SJSA1 (cell line): ENCODE measurements around the gene LETMD1. TPM values are rescaled to one million over a fixed set of nuclear protein-coding genes. Genes with fewer than 3 reads are reported as not detected.
A peak's percentile ranks its signal among the peaks of the same experiment; 100 is the strongest.
"Not testable (repeated sequence)": the region's sequence is repeated elsewhere in the genome, so short reads cannot be mapped to it uniquely, and the experiment has no call there.

Experiments
- DNase-seq, 2 experiments: peaks; one replicate each; pipeline ENCODE4 v3.0.0-alpha.2; 2015 to 2020; ENCODE audit warnings: low spot score in 2 of 2, low read depth in 1 of 2
- H3K27ac ChIP-seq: fragments of 250-450 bp; sonication (Bioruptor Pico); 2 replicates; pipeline ENCODE4 v1.5.1; 2020; ENCODE audit warnings: mild to moderate bottlenecking, moderate library complexity
- H3K27me3 ChIP-seq: fragments of 250-450 bp; sonication (Bioruptor Pico); replicated peaks from 2 replicates; pipeline ENCODE4 v1.5.1; 2020; ENCODE audit warnings: mild to moderate bottlenecking, moderate library complexity
- H3K36me3 ChIP-seq: fragments of 250-450 bp; sonication (Bioruptor Pico); 2 replicates; pipeline ENCODE4 v1.5.1; 2020; ENCODE audit warnings: mild to moderate bottlenecking
- H3K4me1 ChIP-seq: fragments of 250-450 bp; sonication (Bioruptor Pico); replicated peaks from 2 replicates; pipeline ENCODE4 v1.6.1; 2021; ENCODE audit warnings: mild to moderate bottlenecking
- H3K4me3 ChIP-seq: fragments of 250-450 bp; sonication (Bioruptor Pico); 2 replicates; pipeline ENCODE4 v1.5.1; 2020; ENCODE audit warnings: mild to moderate bottlenecking
- H3K9me3 ChIP-seq: fragments of 250-450 bp; sonication (Bioruptor Pico); replicated peaks from 2 replicates; pipeline ENCODE4 v1.5.1; 2020; ENCODE audit warnings: mild to moderate bottlenecking
- total RNA-seq: library from RNA; depleted of rRNA; stranded (reverse); fragments of >200 nt; shearing (Covaris generic); gene quantifications from 2 replicates; pipeline ENCODE4 v1.2.3, GENCODE V29; 2014

Gene LETMD1
- total RNA-seq, 1 experiment from 2014 or later = 28.5 TPM

DNA sequence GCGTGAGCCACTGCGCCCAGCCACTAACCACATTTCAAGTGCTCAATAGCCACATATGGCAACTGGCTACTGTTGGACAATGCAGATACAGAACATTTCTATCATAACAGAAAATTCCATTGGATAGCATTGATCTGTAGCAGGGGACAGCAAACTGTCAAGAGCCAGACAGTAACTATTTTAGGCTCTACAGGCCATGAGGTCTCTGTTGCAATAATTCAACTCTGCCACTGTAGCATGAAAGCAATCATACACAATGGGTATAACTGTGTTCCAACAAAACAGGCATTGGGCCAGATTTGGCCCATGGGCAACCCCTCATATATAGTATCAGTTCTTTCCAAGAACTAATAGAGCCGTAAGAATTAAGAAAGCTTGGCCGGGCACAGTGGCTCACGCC lies 27.3 kb downstream of the LETMD1 start:
- Histone ChIP-seq H3K36me3 (peaks cover 73% of the 10 kb centered on the region), H3K4me3 (no peak overlapping the region), H3K9me3 (no peaks in the 10 kb centered on the region), H3K27ac (no peak overlapping the region), H3K27me3 (no peaks in the 10 kb centered on the region), H3K4me1 (no peaks in the 10 kb centered on the region)
- DNase-seq = no peak

- no peaks in the 10 kb centered on the region for H3K9me3 ChIP-seq
- no peak overlapping the region for H3K27ac ChIP-seq
- no peak for DNase-seq
These were observed 28.3 kb downstream of the LETMD1 start for GRCh38 chr12:51076236-51076930.

DNA sequence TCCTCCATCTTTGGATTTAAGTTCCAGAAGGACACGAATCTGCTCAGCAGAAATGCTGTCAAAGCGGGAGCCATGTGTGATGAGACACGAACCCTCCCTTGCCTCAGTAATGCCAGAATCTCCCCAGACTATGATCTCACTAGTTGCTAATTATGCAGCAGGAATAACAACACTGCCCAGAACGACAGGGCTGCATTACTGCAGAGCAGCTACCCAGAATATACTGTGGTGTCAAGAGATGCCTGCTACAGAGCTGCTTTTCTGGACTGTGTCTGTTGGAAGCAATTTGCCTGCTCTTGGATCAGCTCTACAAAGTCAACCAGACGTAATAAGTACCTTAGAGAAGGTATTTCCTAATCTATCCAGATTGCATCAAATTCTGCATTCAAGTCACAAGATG lies 29.8 kb downstream of the LETMD1 start:
- H3K27me3 ChIP-seq = no peaks in the 10 kb centered on the region
- no peaks in the 10 kb centered on the region for H3K9me3 ChIP-seq
- peaks cover 11% of the 10 kb centered on the region for H3K4me1 ChIP-seq
- H3K27ac ChIP-seq = no peak overlapping the region
- H3K4me3 ChIP-seq = no peak overlapping the region
- no peak for DNase-seq
- H3K36me3 ChIP-seq = peaks cover 64% of the 10 kb centered on the region

More at GRCh38 chr12:51076236-51076930, 28.3 kb downstream of the LETMD1 start:
- Histone ChIP-seq H3K4me3 (no peak overlapping the region), H3K36me3 (peaks cover 69% of the 10 kb centered on the region), H3K4me1 (peaks cover under 1% of the 10 kb centered on the region), H3K27me3 (no peaks in the 10 kb centered on the region)

GRCh38 chr12:51078346-51078745 lies 30.2 kb downstream of the LETMD1 start:
- H3K4me1 ChIP-seq = peaks cover 11% of the 10 kb centered on the region
- H3K27me3 ChIP-seq, H3K4me3 ChIP-seq, DNase-seq, H3K9me3 ChIP-seq, H3K27ac ChIP-seq: not testable (repeated sequence)
- H3K36me3 ChIP-seq = peaks cover 64% of the 10 kb centered on the region

DNA sequence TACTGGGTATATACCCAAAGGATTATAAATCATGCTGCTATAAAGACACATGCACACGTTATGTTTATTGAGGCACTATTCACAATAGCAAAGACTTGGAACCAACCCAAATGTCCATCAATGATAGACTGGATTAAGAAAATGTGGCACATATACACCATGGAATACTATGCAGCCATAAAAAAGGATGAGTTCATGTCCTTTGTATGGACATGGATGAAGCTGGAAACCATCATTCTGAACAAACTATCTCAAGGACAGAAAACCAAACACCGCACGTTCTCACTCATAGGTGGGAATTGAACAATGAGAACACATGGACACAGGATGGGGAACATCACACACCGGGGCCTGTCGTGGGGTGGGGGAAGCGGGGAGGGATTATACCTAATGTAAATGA lies 30.7 kb downstream of the LETMD1 start:
- DNase-seq, H3K27ac ChIP-seq, H3K27me3 ChIP-seq, H3K9me3 ChIP-seq, H3K4me3 ChIP-seq: not testable (repeated sequence)
- Histone ChIP-seq H3K4me1 (peaks cover 11% of the 10 kb centered on the region), H3K36me3 (peaks cover 60% of the 10 kb centered on the region)

DNA sequence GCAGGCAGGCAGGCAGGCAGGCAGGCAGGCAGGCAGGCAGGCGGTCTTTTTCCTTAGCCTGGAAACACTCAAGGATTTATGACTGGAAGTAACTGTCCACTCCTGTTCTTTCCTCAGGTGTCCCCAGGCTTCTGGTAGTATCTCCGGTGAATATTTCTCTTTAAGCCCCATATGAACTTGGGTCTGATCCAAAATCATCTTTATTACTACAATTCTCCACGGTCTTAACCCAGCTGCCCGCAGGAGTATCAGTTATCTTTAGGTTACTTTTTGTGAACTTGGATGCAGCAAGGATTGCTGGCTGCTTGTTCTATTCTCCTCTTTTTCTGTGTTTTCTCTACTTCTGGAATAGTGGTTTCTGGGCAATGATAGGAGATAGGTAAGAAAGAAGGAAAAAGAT lies 32.0 kb downstream of the LETMD1 start:
- no peak overlapping the region for H3K4me3 ChIP-seq
- no peaks in the 10 kb centered on the region for H3K27me3 ChIP-seq
- peaks cover 11% of the 10 kb centered on the region for H3K4me1 ChIP-seq
- H3K27ac ChIP-seq = no peak overlapping the region
- no peaks in the 10 kb centered on the region for H3K9me3 ChIP-seq
- no peak for DNase-seq
- H3K36me3 ChIP-seq = peaks cover 49% of the 10 kb centered on the region

GRCh38 chr12:51081421-51081820 lies 33.3 kb downstream of the LETMD1 start:
- Histone ChIP-seq H3K4me3 (no peak overlapping the region), H3K4me1 (peaks cover 11% of the 10 kb centered on the region), H3K27ac (no peak overlapping the region), H3K36me3 (peaks cover 36% of the 10 kb centered on the region), H3K27me3 (no peaks in the 10 kb centered on the region), H3K9me3 (no peaks in the 10 kb centered on the region)
- no peak for DNase-seq

- H3K36me3 ChIP-seq = peaks cover 27% of the 10 kb centered on the region
- peak in 1 of 2 experiments; percentile 59 for DNase-seq
- H3K27ac ChIP-seq = peak overlapping the region; percentile 74
- no peaks in the 10 kb centered on the region for H3K27me3 ChIP-seq
- H3K9me3 ChIP-seq = no peaks in the 10 kb centered on the region
- peak overlapping the region; percentile 81 for H3K4me3 ChIP-seq
- peaks cover 11% of the 10 kb centered on the region for H3K4me1 ChIP-seq
These were observed 34.5 kb downstream of the LETMD1 start for GRCh38 chr12:51082561-51083125.

- H3K27me3 ChIP-seq = no peaks in the 10 kb centered on the region
- peaks cover 26% of the 10 kb centered on the region for H3K36me3 ChIP-seq
- peak within 1 kb of the TSS; percentile 74 for H3K27ac ChIP-seq
- H3K4me3 ChIP-seq = peak within 1 kb of the TSS; percentile 81
- peak; percentile 85 to 97 for DNase-seq
- H3K9me3 ChIP-seq = no peaks in the 10 kb centered on the region
- H3K4me1 ChIP-seq = peaks cover 11% of the 10 kb centered on the region
These were observed 35.2 kb downstream of the LETMD1 start, which contains the start of gene CSRNP2 for GRCh38 chr12:51083126-51083833. TSS of gene CSRNP2 (minus strand) at chr12:51083596. CDS start at chr12:51076561, 7,035 bp downstream.

DNA sequence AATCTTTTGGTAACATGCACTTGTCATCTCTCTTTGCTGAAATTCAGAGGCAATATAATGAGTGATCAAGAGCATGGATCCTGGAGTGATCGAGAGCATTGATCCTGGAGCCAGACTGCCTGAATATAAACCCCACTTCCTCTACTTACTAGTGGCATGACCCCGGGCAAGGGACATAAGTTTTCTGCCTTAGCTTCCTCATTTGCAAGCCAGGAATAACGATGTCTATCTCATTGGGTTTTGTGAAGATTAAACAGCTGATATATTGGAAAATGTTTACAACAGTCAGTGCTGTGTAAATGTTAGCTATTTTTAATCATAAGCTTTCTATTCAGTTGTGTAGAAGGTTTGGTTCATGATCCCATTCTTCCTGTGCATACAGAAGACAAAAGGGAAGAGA lies 37.6 kb downstream of the LETMD1 start:
- Histone ChIP-seq H3K27me3 (no peaks in the 10 kb centered on the region), H3K4me1 (peaks cover 11% of the 10 kb centered on the region), H3K27ac (no peak overlapping the region), H3K9me3 (no peaks in the 10 kb centered on the region), H3K4me3 (no peak overlapping the region), H3K36me3 (peaks cover 14% of the 10 kb centered on the region)
- DNase-seq = no peak

DNA sequence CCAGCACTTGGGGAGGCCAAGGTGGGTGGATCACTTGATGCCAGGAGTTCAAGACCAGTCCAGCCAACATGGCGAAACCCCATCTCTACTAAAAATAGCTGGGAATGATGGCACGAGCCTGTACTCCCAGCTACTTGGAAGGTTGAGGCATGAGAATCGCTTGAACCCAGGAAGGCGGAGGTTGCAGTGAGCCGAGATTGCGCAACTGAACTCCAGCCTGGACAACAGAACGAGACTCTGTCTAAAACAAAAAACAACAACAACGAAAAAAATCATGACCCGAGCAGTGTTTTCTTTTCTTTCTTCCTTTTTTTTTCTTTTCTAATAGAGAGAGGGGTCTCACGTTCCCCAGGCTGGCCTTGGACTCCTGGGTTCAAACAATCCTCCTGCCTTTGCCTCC lies 38.8 kb downstream of the LETMD1 start:
- no peak overlapping the region for H3K4me3 ChIP-seq
- H3K27me3 ChIP-seq = no peaks in the 10 kb centered on the region
- no peak for DNase-seq
- no peak overlapping the region for H3K27ac ChIP-seq
- peaks cover 11% of the 10 kb centered on the region for H3K36me3 ChIP-seq
- no peaks in the 10 kb centered on the region for H3K9me3 ChIP-seq
- peaks cover 4% of the 10 kb centered on the region for H3K4me1 ChIP-seq

DNA sequence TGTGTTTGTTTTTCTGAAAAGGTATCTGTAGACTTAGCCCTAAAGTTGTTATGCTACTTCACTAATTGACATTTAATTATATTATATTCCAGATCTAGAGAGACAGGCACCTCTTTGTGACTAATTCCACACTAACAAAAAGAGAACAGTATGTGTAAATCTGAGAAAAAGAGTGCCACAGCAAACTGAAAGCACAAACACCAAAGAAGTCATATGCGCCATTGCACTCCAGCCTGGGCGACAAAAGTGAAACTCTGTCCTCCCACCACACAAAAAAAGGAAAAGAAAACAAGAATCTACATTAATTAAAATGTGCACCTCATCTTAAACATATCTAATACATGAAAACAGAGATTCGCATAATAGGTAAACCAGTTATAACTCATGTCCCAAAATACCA lies 39.7 kb downstream of the LETMD1 start:
- peaks cover 5% of the 10 kb centered on the region for H3K36me3 ChIP-seq
- no peaks in the 10 kb centered on the region for H3K4me1 ChIP-seq
- no peak overlapping the region for H3K4me3 ChIP-seq
- no peak for DNase-seq
- H3K9me3 ChIP-seq = no peaks in the 10 kb centered on the region
- no peaks in the 10 kb centered on the region for H3K27me3 ChIP-seq
- no peak overlapping the region for H3K27ac ChIP-seq

GRCh38 chr12:51090705-51091229 lies 42.6 kb downstream of the LETMD1 start:
- no peaks in the 10 kb centered on the region for H3K9me3 ChIP-seq
- no peak for DNase-seq
- no peak overlapping the region for H3K27ac ChIP-seq
- no peak overlapping the region for H3K4me3 ChIP-seq
- peaks cover 12% of the 10 kb centered on the region for H3K36me3 ChIP-seq
- H3K27me3 ChIP-seq = no peaks in the 10 kb centered on the region
- H3K4me1 ChIP-seq = no peaks in the 10 kb centered on the region

- Histone ChIP-seq H3K36me3 (peaks cover 64% of the 10 kb centered on the region), H3K27ac (no peak overlapping the region)
- no peak for DNase-seq
These were observed 50.5 kb downstream of the LETMD1 start for GRCh38 chr12:51098611-51099010.

More at GRCh38 chr12:51098611-51099010, 50.5 kb downstream of the LETMD1 start:
- Histone ChIP-seq H3K9me3 (no peaks in the 10 kb centered on the region), H3K4me1 (no peaks in the 10 kb centered on the region), H3K27me3 (no peaks in the 10 kb centered on the region), H3K4me3 (no peak overlapping the region)
